ENCODE results near the gene FOXP1.

GRCh38 chr3:71392251-71392650 lies 191.3 kb downstream of the FOXP1 start:
- TF ChIP-seq CTCF (IDR thresholded peaks at IDR 0.05; ENCODE audit: control extremely low read depth in 1 of 3, insufficient read depth in 1 of 3, low read depth in 1 of 3, low read length in 3 of 3) = no peak
- TF ChIP-seq POLR2A (IDR thresholded peaks at IDR 0.05; ENCODE audit: control extremely low read depth in 1 of 2, low read depth in 2 of 2, low read length in 2 of 2) = no peak
- TF ChIP-seq HDAC2 (IDR thresholded peaks at IDR 0.05; ENCODE audit: borderline replicate concordance in 1 of 2, low read depth in 2 of 2, low read length in 2 of 2) = no peak
- TF ChIP-seq SAP30 (IDR thresholded peaks at IDR 0.05; ENCODE audit: insufficient read depth, insufficient replicate concordance, low read length) = no peak
- TF ChIP-seq ZNF274 (IDR thresholded peaks at IDR 0.05; ENCODE audit: borderline replicate concordance, extremely low read depth, low read length) = no peak
- TF ChIP-seq SIN3A (conservative IDR thresholded peaks at IDR 0.05 in 1 of 2, IDR thresholded peaks at IDR 0.05 in 1 of 2; ENCODE audit: low read depth in 1 of 2, low read length in 2 of 2) = no peak
- no peak for TF ChIP-seq YY1 (IDR thresholded peaks at IDR 0.05; ENCODE audit: low read depth, low read length)
- no peak for TF ChIP-seq SP1 (IDR thresholded peaks at IDR 0.05; ENCODE audit: low read depth, low read length)
- TF ChIP-seq CREB1 (IDR thresholded peaks at IDR 0.05) = no peak
- TF ChIP-seq JUN (IDR thresholded peaks at IDR 0.05; ENCODE audit: low read depth, low read length) = no peak
- TF ChIP-seq EZH2 (IDR thresholded peaks at IDR 0.05; ENCODE audit: low read depth, low read length, severe bottlenecking) = no peak
- no peak for TF ChIP-seq EP300 (IDR thresholded peaks at IDR 0.05; ENCODE audit: borderline replicate concordance in 1 of 2, low read depth in 2 of 2, low read length in 2 of 2)
- no peak for TF ChIP-seq RNF2 (IDR thresholded peaks at IDR 0.05; ENCODE audit: borderline replicate concordance, low read depth, low read length, missing control alignments, poor library complexity, severe bottlenecking)

Measured in H1 (cell line).